NCI-H510A (cell line): Measurements from ENCODE around the gene MED26.

Experiments
- DNase-seq: peaks from one replicate; lab custom pipeline; 2025; lab: John Stamatoyannopoulos, UW

Gene MED26

DNA sequence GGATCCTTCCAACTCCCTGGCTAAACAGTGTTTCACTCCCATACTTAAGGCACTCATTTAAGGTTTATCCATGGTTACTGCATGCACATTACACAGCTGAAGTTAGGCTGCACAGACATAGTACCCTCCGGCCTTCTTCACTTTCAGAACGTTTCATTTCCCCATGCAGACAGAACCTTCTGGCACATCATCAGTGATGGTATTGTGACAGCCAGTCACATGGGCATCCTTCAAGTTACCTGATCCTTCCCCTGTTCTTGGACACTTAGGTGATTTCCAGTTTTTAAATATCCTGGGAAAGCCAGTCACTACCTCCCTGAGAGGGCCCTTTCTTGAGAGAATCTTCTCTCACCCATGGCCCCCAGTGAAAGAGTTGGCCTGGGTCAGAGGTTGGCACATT, 22.8 kb upstream of the MED26 start:
- no peak for DNase-seq

DNA sequence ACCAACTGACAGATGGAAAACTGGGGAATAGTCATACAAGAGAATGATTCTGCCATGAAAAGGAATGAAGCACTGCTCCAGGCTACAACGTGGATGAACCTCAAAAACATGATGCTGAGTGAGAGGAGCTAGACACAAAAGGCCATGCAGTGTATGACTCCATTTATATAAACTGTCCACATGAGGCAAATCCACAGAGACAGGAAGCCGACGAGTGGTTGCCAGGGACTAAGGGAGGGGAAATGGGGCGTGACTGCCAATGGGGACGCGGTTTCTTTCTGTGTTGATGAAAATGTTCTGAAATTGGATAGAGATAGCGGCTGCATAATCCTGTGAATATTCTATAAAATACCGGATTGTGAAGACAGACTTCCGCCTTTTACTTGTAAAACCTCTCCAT, 21.7 kb upstream of the MED26 start:
- no peak for DNase-seq

DNA sequence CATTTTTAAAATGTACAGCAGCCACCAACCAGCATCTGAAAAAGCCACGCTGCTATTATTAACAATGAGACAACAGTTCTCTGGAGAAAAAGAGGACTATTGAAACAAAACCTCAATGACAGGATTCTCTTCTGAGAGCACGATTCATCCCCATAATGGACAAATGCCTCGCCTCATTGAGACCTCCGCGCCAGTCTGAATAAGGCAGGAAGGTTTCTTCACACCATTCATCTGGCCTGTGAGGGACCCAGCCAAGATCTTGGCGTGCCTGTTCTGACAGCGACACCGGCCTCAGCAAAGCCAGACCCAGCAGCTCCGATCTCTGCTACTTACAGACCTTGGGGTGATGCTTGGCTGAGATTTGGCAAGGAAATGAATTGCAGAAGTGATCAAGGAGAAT, 17.1 kb upstream of the MED26 start:
- DNase-seq: no peak

DNA sequence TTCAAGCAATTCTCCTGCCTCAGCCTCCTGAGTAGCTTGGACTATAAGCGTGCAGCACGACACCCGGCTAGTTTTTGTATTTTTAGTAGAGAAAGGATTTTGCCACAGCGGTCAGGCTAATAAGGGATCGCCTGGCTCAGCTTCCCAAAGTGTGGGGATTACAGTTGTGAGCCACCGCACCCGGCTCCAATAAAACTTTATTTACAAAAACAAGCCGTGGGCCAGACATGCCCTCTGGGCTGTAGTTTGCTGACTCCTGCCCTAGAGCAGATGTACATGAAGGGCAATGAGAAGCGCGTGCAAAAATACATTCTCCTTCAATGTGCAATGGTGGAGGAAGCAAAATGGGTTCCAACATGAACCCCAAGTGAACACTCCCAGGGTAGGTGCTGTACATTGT, 13.7 kb upstream of the MED26 start:
- DNase-seq: no peak

DNA sequence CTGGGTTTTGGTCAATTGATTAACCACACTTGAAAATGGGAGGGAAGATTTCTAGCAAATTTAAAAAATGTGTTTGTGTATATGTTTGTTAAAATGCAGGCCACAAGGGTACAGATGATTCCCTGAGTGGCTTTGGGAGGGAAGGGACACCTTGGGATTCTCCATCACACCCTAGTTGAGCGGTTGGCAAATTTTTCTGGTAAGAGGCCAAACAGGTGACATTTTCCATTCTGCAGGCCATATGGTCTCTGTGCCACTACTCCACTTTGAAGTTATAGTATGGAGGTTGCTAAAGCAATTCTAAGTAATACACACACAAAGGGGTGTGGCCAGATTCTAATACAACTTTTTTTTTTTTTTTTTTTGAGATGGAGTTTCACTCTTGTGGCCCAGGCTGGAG, 12.9 kb upstream of the MED26 start:
- no peak for DNase-seq

DNA sequence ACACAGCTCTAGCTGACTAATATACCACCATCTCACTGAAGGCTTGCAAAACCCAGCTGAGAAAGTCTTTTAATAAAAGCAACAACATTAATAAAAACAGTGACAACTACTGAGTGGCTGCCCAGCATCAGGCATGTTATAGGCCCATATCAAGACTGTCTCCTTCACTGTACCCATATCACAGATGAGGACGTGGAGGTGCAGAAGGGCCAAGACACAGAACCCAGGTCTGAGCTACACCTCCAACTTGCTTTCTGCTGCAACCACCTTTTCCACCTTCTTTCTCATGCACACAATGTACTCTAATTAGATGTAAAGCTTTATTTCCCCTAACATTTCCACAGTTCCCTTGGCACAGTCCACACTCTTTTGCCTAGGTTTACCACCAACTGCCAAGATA, 10.7 kb upstream of the MED26 start:
- no peak for DNase-seq

DNA sequence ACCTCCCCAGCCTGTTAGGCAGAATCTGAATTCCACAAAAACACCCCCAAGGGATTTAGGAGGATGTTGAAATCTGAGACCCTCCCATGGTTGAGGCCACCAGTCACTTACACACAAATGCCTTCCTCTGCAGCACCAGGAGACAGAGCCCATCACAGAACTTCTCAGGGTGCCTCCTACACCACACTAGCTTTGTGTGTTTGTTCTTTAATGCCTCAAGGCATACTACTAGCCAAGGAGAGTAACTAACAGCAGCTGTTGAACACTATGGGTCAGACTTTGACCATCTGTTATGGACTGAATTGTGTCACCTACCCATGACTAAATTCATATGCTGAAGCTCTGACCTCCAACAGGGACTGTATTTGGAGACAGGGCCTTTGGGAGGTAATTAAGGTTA, 9.5 kb upstream of the MED26 start:
- DNase-seq: no peak

DNA sequence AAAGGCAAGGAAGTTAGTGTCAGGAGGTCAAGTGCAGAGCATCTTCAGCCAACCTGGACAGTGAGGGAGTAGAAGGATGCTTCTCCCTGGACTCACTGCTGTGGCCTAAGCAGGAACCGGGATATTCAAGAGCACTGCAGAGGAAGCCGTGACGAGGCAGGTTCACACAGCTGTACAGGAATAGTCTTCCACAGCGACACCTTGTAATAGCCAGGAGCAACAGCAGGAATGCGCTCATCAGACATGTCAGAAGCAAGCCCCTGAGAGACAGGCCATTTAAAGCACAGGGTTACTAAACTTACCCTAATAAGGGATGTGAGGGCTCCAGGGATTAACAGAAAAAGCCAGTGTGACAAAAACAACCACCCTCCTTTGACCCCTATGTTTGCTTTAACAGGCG, 3.5 kb upstream of the MED26 start:
- no peak for DNase-seq

DNA sequence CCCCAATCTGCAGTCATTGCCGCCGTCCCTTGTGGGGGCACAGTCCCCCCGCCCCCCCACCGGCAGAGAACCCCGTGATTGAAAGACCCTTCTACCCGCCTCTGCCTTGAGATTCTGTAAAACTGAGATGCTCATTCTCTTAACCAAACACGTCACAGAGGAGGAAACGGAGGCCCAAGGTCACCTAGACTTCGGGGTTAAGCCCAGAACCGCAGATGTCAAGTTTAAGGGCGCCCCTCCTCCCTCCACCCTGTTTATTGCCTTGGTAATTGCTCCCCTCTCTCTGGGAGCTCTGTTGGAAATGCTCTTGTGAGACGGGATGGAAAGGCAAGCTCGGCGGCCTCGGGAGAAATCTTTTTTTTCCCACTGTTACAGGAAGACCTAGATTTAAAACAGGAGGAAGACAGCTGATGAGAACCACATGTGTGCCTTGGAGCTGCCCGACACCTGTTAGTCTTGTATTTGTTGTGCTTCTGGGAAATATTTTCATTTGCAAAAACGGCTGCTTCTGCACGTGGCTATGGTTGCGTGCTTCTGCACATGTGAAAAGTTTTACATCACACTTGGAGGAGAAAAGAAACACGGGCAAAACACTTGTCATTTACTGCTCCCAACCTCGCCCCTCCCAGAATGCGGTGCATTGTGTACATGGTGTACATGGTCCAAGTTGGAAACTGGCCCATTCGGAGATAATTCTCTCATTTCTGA, 1.1 kb upstream of the MED26 start:
- DNase-seq: no peak

DNA sequence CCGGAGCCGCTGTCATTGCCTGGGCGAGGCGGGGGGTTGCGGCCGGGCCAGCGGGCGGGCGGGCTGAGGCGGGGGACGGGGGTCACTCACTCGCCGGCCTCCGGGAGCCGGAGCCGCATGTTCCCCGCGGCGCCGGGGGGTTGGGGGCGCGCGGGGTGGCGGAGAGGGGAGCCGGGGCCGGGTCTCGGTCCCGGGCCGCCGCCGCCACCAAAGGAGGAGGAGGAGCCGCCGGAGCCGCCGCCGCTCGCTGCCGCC, 149 bp downstream of the MED26 start:
- no peak for DNase-seq

DNA sequence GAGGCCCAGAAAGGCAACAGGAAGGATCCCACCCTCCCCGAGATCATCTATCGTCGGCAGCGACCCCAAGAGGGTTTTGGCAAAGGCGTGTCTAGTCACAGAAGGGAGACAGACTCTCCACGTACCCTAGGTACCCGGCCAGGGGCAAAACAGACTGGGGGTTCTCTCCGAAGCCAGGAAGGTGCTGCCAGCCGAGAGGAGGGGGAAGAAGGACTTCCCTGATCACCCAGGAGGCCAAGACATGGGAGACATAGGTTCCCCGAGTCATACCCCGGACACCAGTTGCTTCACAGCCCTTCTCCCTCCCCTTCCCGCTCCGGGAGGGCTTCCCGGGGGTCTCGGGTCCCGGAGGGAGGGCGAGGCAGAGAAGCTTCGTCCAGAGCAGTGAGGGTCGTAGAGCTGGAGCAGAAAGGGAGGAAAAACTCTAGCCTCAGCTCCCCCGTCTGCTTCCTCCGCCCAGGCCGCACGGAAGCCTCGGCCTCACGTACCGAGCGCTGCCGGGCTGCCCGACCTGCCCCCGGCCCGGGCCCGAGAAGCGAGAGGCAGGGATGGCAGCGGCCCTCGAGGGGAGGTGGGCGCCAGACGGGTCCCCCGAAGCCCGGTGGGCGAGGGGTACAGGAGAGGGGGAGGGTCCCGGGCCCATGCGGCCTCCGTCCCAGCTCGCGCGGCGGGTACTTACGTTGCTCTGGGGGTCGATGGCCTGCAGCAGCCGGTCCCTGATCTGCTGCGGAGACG, 644 bp downstream of the MED26 start:
- DNase-seq: no peak

DNA sequence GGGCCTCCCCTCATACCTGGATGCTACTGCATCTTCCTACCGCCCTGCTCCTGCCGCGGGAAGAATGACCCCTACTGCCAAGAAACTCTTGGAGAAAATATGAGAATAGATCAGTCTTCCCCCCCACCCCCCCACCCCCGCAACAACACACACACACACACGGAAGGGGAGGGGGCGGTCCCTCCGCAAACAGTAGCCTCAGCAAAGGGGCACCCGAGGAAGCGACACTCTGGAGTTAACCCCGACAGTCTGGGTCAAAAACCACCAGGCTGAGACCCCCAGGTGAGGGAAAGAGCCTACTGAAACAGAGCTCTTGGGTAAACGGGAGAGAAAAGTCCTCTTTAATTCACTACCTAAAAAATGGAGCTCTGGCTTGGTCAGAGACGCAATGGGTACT, 1.2 kb downstream of the MED26 start:
- no peak for DNase-seq

DNA sequence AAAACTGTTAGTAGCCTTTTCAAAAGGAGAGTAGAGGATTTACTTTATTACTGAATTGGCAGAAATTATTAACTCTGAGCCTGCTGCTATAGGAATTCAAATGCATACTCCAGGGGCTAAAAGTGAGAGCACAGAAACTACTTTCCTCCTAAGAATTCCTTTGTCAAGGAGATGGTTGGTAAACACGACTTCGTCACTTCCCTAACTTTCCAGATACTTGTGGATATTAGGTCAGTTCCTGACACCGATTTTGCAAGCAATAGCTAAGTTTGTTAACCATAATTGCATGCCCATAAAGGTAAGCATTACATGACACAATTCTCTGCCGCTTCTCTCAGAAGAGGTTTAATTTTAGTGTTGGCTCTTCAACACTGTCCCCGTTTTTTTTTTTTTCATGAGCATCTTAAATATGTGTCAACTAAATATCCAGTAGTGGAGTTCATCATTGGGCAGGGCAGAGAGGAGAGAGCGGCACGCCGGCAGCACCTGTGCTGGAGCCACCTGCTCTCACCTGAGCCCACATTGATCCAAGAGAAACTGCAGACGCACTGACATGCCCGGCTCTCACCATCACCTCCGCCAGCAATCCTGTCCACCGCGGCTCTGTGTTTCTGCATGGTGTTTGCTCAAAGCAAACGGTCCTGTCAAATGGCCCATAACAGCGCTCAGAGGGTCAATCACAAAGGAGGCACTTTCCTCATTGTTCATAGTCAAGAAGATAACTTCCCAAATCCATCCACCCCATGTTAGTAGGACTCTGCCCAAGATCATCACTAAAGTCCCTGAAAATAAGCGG, 2.6 kb downstream of the MED26 start:
- DNase-seq: no peak

DNA sequence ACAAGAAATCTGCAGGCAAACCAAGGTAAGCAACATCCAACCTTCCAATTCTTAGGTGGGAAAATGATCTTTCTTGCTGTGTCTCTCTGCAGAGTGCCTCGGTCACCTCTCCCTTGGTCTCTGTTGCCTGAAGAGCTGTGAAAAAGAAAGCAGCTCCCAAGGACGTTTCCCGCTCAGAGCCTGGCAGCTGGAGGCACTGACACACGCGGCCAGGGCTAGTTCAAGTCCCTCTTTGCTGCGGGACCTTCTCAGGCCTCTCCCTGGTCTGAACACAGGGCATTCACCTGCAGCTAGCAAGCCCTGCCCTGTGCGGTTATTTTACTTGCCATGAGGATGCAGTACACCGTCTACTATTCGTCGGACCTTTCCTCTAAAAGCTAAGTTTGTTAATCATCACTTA, 3.8 kb downstream of the MED26 start:
- DNase-seq: no peak

DNA sequence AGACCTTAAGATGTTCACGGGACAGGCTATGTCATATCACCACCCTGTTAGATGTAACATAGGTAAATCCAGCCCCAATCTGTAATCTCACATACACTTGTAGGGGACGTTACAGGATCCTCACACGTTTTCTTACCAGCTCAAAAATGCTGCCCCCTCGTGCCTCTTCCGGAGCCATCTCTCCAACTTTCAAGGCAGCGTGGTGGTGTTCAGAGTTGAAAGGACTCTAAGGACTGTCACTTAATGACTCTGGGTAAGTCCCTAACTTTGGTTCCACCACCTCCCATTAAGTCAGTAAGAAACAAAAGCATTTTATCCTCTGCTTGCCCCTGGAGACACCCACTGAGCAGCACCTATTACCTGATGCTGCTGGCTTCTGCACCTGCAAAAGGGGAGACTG, 4.4 kb downstream of the MED26 start:
- no peak for DNase-seq

DNA sequence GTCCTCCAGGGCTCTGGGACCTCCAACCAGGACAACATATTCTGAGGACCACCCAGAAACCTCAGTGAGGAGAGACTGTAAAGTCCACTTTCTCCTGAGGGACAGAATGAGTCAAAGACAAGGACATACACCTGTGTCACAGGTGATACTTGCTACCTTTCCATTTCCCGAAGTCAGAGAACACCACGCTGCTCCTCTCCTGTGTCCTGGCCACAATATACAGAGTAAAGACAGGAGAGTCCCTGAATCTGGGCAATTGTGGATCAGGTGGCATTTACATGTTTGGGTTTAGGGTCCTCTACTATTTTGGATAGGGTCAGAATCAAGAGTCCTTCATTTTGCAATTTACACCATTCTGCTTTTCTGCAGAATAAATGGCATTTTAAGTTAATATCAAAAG, 4.9 kb downstream of the MED26 start:
- no peak for DNase-seq

DNA sequence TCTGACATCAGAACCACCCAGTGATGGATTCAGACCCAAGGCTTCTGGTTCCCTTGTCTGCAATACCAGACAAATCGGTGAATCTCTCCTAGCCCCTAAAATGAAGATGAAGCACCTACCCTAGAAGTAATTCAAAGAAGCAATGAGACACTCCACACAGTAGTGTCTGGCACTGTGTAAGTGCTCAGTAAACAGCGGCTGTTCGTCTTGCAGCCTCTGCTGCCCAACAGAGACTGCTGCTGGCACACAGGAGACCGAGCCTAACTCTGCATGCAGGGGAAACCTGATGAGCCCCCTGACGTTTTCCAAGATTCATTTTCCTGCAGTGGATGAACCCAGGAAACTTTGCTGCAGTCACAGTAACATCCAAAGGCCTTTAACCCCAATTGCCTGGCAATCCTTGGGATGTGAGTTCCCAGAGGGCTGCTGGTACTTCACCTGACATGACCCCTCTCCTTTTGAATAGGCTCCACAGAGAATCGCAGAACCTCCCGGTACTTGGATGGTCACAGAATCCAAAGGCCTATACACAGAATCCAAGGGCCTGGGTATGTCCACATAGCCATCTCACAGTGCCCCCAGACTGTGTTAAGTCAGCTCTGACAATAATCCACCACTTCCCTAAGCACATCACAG, 6.7 kb downstream of the MED26 start:
- DNase-seq: no peak

DNA sequence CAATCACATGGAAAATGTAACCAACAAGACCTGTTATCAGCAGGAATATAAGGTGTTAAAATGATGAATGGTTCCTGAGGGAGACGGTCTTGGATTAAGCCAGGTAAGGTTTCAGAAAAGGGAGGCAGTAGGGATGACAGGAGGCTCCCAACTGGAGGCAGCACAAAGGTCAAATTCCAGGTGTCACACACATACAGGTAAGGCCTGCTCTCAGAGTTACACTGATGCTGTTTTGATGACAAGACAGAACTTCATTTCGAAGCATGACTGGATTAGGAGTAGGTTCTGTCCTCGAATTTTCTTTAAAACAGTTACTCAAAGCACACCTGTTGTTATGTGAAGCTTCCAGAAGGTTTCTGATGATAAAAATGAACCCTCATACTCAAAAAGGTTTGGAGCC, 7.4 kb downstream of the MED26 start:
- DNase-seq: no peak

DNA sequence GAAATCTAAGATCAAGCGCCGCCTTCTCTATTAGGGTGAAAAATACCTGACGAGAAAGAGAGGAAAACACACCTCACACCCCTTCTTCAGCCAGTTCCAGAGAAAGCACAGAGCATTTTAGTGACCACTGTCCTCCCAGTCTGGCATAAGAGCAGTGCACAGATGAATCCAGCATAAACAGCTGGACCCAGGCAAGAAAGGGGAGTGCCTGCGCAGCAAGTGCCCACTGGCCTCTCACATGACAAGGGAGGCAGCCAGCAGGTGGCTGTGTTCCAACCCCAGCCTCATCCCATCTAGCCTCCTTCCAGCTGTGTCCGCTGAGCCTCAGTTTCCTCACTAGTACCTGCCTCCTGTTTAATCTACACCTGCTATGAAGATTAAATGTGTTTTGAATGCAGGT, 8.0 kb downstream of the MED26 start:
- no peak for DNase-seq

DNA sequence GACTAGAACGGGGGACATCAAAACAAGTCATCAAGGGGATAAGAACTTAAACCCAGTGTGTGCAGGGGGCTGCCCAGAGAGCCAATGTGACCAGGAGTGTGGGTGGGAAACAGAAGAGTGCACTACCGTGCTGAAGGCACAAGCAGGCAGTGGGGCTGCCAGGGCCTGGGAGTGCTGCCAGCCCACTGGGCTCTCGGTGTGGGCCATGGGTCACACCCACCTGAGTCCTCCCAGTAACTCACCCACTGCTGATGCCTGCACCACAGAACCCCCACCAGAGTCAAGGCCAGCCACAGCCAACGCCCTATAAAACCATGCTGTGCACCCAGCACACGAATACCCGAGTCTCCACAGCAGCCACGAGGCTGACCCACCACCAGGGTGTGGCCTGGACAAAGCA, 8.5 kb downstream of the MED26 start:
- no peak for DNase-seq

DNA sequence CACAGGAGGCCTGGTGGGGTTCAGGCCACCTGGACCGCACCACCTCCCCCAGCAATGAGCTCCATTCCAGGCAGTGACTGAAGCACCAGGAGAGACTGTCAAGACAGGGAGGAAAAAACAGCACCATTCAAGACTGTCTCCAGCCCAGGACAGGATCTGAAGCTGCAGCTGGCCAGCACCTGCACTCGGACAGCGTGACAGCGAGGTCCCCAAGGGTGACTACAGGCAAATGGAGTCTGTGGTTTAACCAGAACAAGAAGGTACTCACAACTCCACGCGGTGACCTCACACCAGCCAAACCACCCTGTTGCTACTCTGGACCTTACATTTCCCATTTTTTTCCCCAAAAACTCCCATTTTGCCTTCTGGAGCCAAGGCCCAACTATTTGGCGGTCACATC, 9.8 kb downstream of the MED26 start:
- DNase-seq: no peak

DNA sequence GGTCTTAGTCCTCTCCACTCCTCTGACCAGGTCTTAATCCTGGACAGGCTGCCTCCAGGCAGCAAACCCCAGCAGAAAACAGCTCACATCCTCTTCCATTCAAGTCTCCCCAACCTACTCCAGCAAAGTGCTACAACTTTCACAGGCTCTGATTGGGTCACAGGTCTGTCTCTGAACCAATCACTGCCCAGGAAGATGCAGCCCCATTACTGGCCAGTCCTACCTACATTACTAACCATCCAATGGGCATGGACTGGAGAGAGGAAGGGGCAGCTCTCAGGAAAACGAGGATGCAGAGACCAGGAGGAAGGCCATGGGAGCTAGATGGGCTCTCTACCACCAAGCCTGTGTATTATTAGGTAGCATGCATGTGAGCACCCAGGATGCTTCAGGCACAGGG, 12.2 kb downstream of the MED26 start:
- DNase-seq: no peak

DNA sequence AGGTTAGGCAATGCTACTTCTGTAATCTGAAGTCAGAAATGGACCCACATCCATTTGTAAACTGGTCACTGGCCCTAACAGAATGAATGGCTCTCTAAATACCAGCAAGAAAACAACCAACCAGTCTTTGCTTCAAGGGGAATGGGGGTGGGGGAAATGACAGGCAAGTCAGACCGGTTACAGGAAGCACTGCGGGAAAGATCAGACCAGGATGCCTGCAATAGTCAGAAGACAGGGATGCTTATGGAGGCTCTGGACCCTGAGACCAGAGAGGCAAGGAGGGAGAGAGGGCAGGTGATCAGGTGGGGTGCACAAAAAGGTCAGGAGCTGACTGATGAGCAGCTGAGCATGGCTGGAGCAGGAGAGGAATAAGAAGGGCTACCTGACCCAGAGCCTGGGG, 13.1 kb downstream of the MED26 start:
- no peak for DNase-seq
